GM12878 (cell line): ENCODE measurements around the gene IRAK4. TPM values are rescaled to one million over a fixed set of nuclear protein-coding genes. Genes with fewer than 3 reads are reported as not detected.

Experiments
- ATAC-seq: fragments of 200-7000 bp; cut with Tn5 transposase; 3 replicates; pipeline ENCODE4 v1.9.1; 2020; ENCODE audit warnings: mild to moderate bottlenecking, moderate library complexity
- BruUV-seq: library from RNA; stranded (reverse); fragments of 400-500 nt; replicated peaks from 2 replicates; lab custom pipeline; 2021; lab: Mats Ljungman, UMichigan
- CTCF ChIA-PET: fragments of 300-600 bp; sonication (Branson Sonifier 250); formaldehyde crosslinking; extraction: SDS; loops from one replicate; lab custom pipeline; 2021; ENCODE audit warnings: inconsistent platforms; lab: Yijun Ruan, JAX
- POLR2A ChIA-PET: fragments of 350-600 bp; formaldehyde crosslinking; extraction: SDS; loops from one replicate; lab custom pipeline; 2021; ENCODE audit warnings: inconsistent platforms; lab: Charles Lee
- RAD21 ChIA-PET: fragments of 300-600 bp; sonication (Branson Sonifier 250); formaldehyde crosslinking; loops from one replicate; lab custom pipeline; 2023; ENCODE audit warnings: antibody characterized with exemption; ENCODE audit not compliant: unreplicated experiment; lab: Charles Lee
- SMC1A ChIA-PET: fragments of 300-600 bp; sonication (Branson Sonifier 250); formaldehyde crosslinking; loops from one replicate; lab custom pipeline; 2023; ENCODE audit not compliant: unreplicated experiment, uncharacterized antibody; lab: Charles Lee
- DNase-seq: peaks from one replicate; pipeline ENCODE4 v3.0.0-alpha.2; 2011; ENCODE audit warnings: low read depth, low spot score
- FAIRE-seq: peaks from 3 replicates; lab custom pipeline; 2011; peaks lifted over from hg19 to GRCh38; lab: Jason Lieb, UNC
- H2AFZ ChIP-seq: 2 replicates; pipeline ENCODE4 v1.6.0; 2011; ENCODE audit warnings: low read depth, low read length, control low read depth; ENCODE audit not compliant: control insufficient read depth
- H3K27ac ChIP-seq: 2 replicates; pipeline ENCODE4 v1.5.1; 2011; ENCODE audit warnings: control low read depth; ENCODE audit not compliant: control insufficient read depth, insufficient read depth
- H3K27me3 ChIP-seq, 2 experiments: replicated peaks in 1 of 2; 2 replicates each; pipeline versions ENCODE4 v1.6.0 to v1.6.1; 2011; ENCODE audit warnings: low read length in 1 of 2; ENCODE audit not compliant: control insufficient read depth in 2 of 2, insufficient read depth in 2 of 2
- H3K36me3 ChIP-seq, 2 experiments: 2 replicates each; pipeline ENCODE4 v1.5.1; 2011; ENCODE audit warnings: low read length in 1 of 2; ENCODE audit not compliant: control insufficient read depth in 2 of 2, insufficient read depth in 2 of 2
- H3K4me1 ChIP-seq: 2 replicates; pipeline ENCODE4 v1.6.1; 2011; ENCODE audit warnings: mild to moderate bottlenecking, low read length, moderate library complexity, mixed read lengths; ENCODE audit not compliant: control insufficient read depth, insufficient read depth
- H3K4me2 ChIP-seq: 2 replicates; pipeline ENCODE4 v1.6.0; 2011; ENCODE audit warnings: control low read depth; ENCODE audit not compliant: control insufficient read depth, insufficient read depth
- H3K4me3 ChIP-seq: fragments of 200-600 bp; sonication (generic); 2 replicates; pipeline ENCODE4 v1.5.1; 2016
- H3K79me2 ChIP-seq: 2 replicates; pipeline ENCODE4 v1.6.0; 2011; ENCODE audit warnings: low read length; ENCODE audit not compliant: control insufficient read depth, insufficient read depth
- H3K9ac ChIP-seq: 2 replicates; pipeline ENCODE4 v1.8.0; 2011; ENCODE audit warnings: low read length, control low read depth, mixed read lengths; ENCODE audit not compliant: control insufficient read depth, insufficient read depth
- H3K9me3 ChIP-seq: replicated peaks from 3 replicates; pipeline ENCODE4 v1.5.1; 2011; ENCODE audit warnings: mild to moderate bottlenecking, low read length; ENCODE audit not compliant: control insufficient read depth, insufficient read depth
- H4K20me1 ChIP-seq: 2 replicates; pipeline ENCODE4 v1.6.0; 2011; ENCODE audit not compliant: control insufficient read depth, insufficient read depth
- BRCA1 ChIP-seq: IDR thresholded peaks from 2 replicates; pipeline ENCODE4 v1.6.1; 2011; ENCODE audit warnings: low read depth, low read length, improper control_type of control experiment
- EZH2 ChIP-seq: IDR thresholded peaks from 2 replicates; pipeline ENCODE4 v1.6.1; 2012; ENCODE audit warnings: low read depth, mild to moderate bottlenecking, control low read depth, inconsistent platforms, low read length, borderline replicate concordance; ENCODE audit not compliant: control insufficient read depth
- HCFC1 ChIP-seq: fragments of 150-350 bp; IDR thresholded peaks from 2 replicates; pipeline ENCODE4 v1.6.1; 2014; ENCODE audit warnings: low read length
- JUNB ChIP-seq: IDR thresholded peaks from 2 replicates; pipeline ENCODE4 v1.6.1; 2016; ENCODE audit warnings: antibody characterized with exemption, mild to moderate bottlenecking
- LARP7 ChIP-seq: fragments of 450-650 bp; IDR thresholded peaks from 2 replicates; pipeline ENCODE4 v1.6.1; 2017; ENCODE audit warnings: mild to moderate bottlenecking
- MEF2A ChIP-seq: IDR thresholded peaks from 2 replicates; pipeline ENCODE4 v1.6.1; 2011; ENCODE audit warnings: low read depth, mild to moderate bottlenecking, low read length, moderate library complexity; ENCODE audit not compliant: insufficient read depth
- MTA2 ChIP-seq: fragments of 450-650 bp; IDR thresholded peaks from 2 replicates; pipeline ENCODE4 v1.6.1; 2016; ENCODE audit warnings: low read depth, mild to moderate bottlenecking, moderate library complexity
- MTA3 ChIP-seq: IDR thresholded peaks from 2 replicates; pipeline ENCODE4 v1.6.1; 2012; ENCODE audit warnings: low read length, inconsistent platforms, borderline replicate concordance
- NFIC ChIP-seq: IDR thresholded peaks from 2 replicates; pipeline ENCODE4 v1.6.1; 2012; ENCODE audit warnings: low read depth, mild to moderate bottlenecking, inconsistent platforms, low read length, moderate library complexity
- RB1 ChIP-seq: fragments of 450-650 bp; formaldehyde crosslinking; IDR thresholded peaks from 2 replicates; pipeline ENCODE4 v1.6.1; 2017; ENCODE audit warnings: mild to moderate bottlenecking, borderline replicate concordance
- RELA ChIP-seq: fragments of 450-650 bp; IDR thresholded peaks from 2 replicates; pipeline ENCODE4 v1.8.0; 2014; ENCODE audit warnings: borderline replicate concordance; ENCODE audit not compliant: partially characterized antibody
- SMARCA5 ChIP-seq: fragments of 450-650 bp; IDR thresholded peaks from 2 replicates; pipeline ENCODE4 v1.6.1; 2017; ENCODE audit warnings: mild to moderate bottlenecking
- SPI1 ChIP-seq: IDR thresholded peaks from 2 replicates; pipeline ENCODE4 v1.6.1; 2011; ENCODE audit warnings: low read depth, mild to moderate bottlenecking, low read length, moderate library complexity, borderline replicate concordance; ENCODE audit not compliant: insufficient read depth
- TAF1 ChIP-seq: IDR thresholded peaks from 2 replicates; pipeline ENCODE4 v1.6.1; 2011; ENCODE audit warnings: mild to moderate bottlenecking, low read depth, low read length, borderline replicate concordance
- TCF7 ChIP-seq: IDR thresholded peaks from 2 replicates; pipeline ENCODE4 v1.6.1; 2014; ENCODE audit warnings: antibody characterized with exemption, borderline replicate concordance
- YY1 ChIP-seq: IDR thresholded peaks from 2 replicates; pipeline ENCODE4 v1.6.1; 2011; ENCODE audit warnings: low read depth, mild to moderate bottlenecking, low read length
- ZNF217 ChIP-seq: fragments of 450-650 bp; IDR thresholded peaks from 2 replicates; pipeline ENCODE4 v1.6.1; 2017; ENCODE audit warnings: antibody characterized with exemption, mild to moderate bottlenecking
- WGBS: methylation state at CpG from one replicate; pipeline ENCODE4 v1.1.6; 2016; ENCODE audit warnings: low lambda C conversion rate; ENCODE audit not compliant: insufficient replicate concordance, insufficient coverage; ENCODE audit errors: missing lambda C conversion rate; 5-methylcytosine and 5-hydroxymethylcytosine counted together
- in situ Hi-C: fragments of 300-500 bp; cut with MboI; formaldehyde crosslinking; loops from 9 replicates; pipeline ENCODE4 v1.14.3; 2018; ENCODE audit warnings: mixed read lengths
- intact Hi-C: fragments of 100-400 bp; cut with micrococcal nuclease; formaldehyde crosslinking; loops from one replicate; pipeline ENCODE4 v1.14.2; 2022; ENCODE audit not compliant: unreplicated experiment
- polyA plus RNA-seq, 11 experiments: library from polyadenylated mRNA; depleted of rRNA in 4 of 11; unstranded in 6 of 11; stranded (reverse) in 5 of 11; fragments of >200 nt; fragmentation: Nextera tagmentation in 4 of 11; fragmentation: Illumina TruSeq in 1 of 11; extraction: Ambion mirVana in 4 of 11; extraction: Trizol in 1 of 11; gene quantifications; 1 replicate in 1 of 11; 2 replicates in 10 of 11; pipeline versions ENCODE4 v1.2.1 to v1.2.3, GENCODE V29; 2011 to 2016; ENCODE audit warnings: inconsistent platforms in 2 of 11, missing spikeins in 2 of 11, low read depth in 1 of 11
- total RNA-seq, 4 experiments: library from RNA; depleted of rRNA in 3 of 4; stranded (reverse); fragments of >200 nt in 3 of 4; fragmentation: Illumina TruSeq in 1 of 4; extraction: Trizol in 1 of 4; gene quantifications; 2 replicates each; pipeline versions ENCODE4 v1.2.1 to v1.2.3, GENCODE V29; 2013 to 2021
- TF ChIP-seq, protein P1 (sequence below): fragments of 450-650 bp; IDR thresholded peaks from 2 replicates; pipeline ENCODE4 v1.6.1; 2016; ENCODE audit warnings: mild to moderate bottlenecking
- TF ChIP-seq, protein P2 (sequence below): fragments of 450-650 bp; formaldehyde crosslinking; IDR thresholded peaks from 2 replicates; pipeline ENCODE4 v1.4.0; 2020; ENCODE audit warnings: mild to moderate bottlenecking, moderate library complexity

IRAK4 gene
- total and polyA plus RNA-seq, 10 of the 15 experiments (the other 5 are each of a cell fraction or from before 2014, with no cell fraction given): 7.9 to 46.8 (median 20.9) TPM

DNA sequence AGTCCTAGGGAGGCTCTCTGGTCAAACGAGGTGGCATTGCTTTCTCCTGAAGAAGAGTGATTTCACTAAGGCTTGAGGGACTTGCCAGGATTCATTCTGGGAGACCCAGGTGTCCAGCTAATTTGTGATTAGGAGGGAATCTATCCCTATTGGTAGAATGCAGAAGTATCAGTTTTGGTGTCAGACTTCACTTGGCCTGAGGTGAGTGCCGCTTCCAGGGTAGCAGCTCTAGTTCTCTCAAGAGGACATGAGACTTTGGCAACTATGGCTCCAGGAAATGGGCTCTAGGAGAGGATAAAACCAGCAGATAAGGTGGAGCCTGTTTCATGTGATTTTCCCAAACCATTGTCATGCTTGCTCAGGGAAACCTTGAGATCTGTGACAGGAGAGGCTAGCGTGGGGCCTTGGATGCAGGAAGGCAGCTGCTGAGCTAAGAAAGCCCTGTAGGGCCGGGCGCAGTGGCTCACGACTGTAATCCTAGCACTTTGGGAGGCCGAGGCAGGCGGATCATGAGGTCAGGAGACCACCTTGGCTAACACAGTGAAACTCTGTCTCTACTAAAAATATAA, 65.5 kb downstream of the IRAK4 start:
- no TSS peak for BruUV-seq
- ATAC-seq (no peak), FAIRE-seq (no peak), DNase-seq (no peak)
- in situ Hi-C loops: no loop called here
- H4K20me1 ChIP-seq: no peaks in the 10 kb centered on the region
- intact Hi-C loops: no loop called here
- no peak overlapping the region for H3K4me2 ChIP-seq
- H3K9me3 ChIP-seq: no peaks in the 10 kb centered on the region
- no peaks in the 10 kb centered on the region for H3K36me3 ChIP-seq
- SMC1A ChIA-PET: interaction anchor here (0.7 to 1.5 kb wide), 4 partner anchors 10 to 37 kb away, joined by 3 to 4 read pairs (median 4); partner anchors contain the start of gene TWF1
- H3K27ac ChIP-seq: no peak overlapping the region
- no peaks in the 10 kb centered on the region for H3K79me2 ChIP-seq
- H3K9ac ChIP-seq: no peak overlapping the region
- 79% methylated on average over 8 of the region's 8 CpGs for WGBS
- no peak overlapping the region for H2AFZ ChIP-seq
- H3K4me3 ChIP-seq: no peak overlapping the region
- TF ChIP-seq HCFC1 (no peak), TAF1 (no peak), RB1 (no peak), ZNF217 (no peak), SPI1 (no peak), MTA3 (no peak), YY1 (no peak), LARP7 (no peak), MTA2 (no peak), JUNB (no peak), TCF7 (no peak), NFIC (no peak), MEF2A (no peak), RELA (no peak), SMARCA5 (no peak), EZH2 (no peak), BRCA1 (no peak)
- TF ChIP-seq, protein P1, sequence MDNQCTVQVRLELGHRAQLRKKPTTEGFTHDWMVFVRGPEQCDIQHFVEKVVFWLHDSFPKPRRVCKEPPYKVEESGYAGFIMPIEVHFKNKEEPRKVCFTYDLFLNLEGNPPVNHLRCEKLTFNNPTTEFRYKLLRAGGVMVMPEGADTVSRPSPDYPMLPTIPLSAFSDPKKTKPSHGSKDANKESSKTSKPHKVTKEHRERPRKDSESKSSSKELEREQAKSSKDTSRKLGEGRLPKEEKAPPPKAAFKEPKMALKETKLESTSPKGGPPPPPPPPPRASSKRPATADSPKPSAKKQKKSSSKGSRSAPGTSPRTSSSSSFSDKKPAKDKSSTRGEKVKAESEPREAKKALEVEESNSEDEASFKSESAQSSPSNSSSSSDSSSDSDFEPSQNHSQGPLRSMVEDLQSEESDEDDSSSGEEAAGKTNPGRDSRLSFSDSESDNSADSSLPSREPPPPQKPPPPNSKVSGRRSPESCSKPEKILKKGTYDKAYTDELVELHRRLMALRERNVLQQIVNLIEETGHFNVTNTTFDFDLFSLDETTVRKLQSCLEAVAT: no peak
- TF ChIP-seq, protein P2, sequence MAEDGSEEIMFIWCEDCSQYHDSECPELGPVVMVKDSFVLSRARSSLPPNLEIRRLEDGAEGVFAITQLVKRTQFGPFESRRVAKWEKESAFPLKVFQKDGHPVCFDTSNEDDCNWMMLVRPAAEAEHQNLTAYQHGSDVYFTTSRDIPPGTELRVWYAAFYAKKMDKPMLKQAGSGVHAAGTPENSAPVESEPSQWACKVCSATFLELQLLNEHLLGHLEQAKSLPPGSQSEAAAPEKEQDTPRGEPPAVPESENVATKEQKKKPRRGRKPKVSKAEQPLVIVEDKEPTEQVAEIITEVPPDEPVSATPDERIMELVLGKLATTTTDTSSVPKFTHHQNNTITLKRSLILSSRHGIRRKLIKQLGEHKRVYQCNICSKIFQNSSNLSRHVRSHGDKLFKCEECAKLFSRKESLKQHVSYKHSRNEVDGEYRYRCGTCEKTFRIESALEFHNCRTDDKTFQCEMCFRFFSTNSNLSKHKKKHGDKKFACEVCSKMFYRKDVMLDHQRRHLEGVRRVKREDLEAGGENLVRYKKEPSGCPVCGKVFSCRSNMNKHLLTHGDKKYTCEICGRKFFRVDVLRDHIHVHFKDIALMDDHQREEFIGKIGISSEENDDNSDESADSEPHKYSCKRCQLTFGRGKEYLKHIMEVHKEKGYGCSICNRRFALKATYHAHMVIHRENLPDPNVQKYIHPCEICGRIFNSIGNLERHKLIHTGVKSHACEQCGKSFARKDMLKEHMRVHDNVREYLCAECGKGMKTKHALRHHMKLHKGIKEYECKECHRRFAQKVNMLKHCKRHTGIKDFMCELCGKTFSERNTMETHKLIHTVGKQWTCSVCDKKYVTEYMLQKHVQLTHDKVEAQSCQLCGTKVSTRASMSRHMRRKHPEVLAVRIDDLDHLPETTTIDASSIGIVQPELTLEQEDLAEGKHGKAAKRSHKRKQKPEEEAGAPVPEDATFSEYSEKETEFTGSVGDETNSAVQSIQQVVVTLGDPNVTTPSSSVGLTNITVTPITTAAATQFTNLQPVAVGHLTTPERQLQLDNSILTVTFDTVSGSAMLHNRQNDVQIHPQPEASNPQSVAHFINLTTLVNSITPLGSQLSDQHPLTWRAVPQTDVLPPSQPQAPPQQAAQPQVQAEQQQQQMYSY (CRISPR knock-in tag): no peak
- CTCF ChIA-PET: interaction anchor here (0.6 to 1.2 kb wide), 4 partner anchors 9 to 69 kb away, joined by 3 to 7 read pairs (median 4); no protein-coding TSS in a partner anchor
- H3K27me3 ChIP-seq: no peaks in the 10 kb centered on the region
- RAD21 ChIA-PET: no interaction called here
- no peaks in the 10 kb centered on the region for H3K4me1 ChIP-seq
- POLR2A ChIA-PET: no interaction called here
